MCF 10A (cell line): Measurements from ENCODE around the gene HCN4. TPM values are rescaled to one million over a fixed set of nuclear protein-coding genes. Genes with fewer than 3 reads are reported as not detected.
A peak's percentile ranks its signal among the peaks of the same experiment; 100 is the strongest.

Experiments used
- BruUV-seq: library from RNA; stranded (reverse); fragments of 400-500 nt; replicated peaks from 2 replicates; lab custom pipeline; 2021; lab: Mats Ljungman, UMichigan
- CTCF ChIA-PET: fragments of 300-600 bp; sonication (Branson Sonifier 250); formaldehyde crosslinking; extraction: SDS; loops from one replicate; lab custom pipeline; 2021; ENCODE audit warnings: antibody characterized with exemption, inconsistent platforms; lab: Yijun Ruan, JAX
- POLR2A ChIA-PET: fragments of 300-600, 350-650 bp; sonication (Branson Sonifier 250); formaldehyde crosslinking; extraction: SDS; loops from one replicate; lab custom pipeline; 2020; ENCODE audit warnings: antibody characterized with exemption, inconsistent platforms; lab: Yijun Ruan, JAX
- DNase-seq: peaks from one replicate; pipeline ENCODE4 v3.0.0-alpha.2; 2018; ENCODE audit not compliant: unreplicated experiment
- H3K27ac Mint-ChIP-seq: one replicate; pipeline ENCODE4 v1.8.0; 2022; ENCODE audit warnings: mild to moderate bottlenecking, low read depth, mixed read lengths; ENCODE audit not compliant: unreplicated experiment
- H3K27me3 Mint-ChIP-seq: one replicate; pipeline ENCODE4 v1.8.0; 2022; ENCODE audit warnings: mixed read lengths; ENCODE audit not compliant: insufficient read depth, unreplicated experiment
- H3K36me3 Mint-ChIP-seq: one replicate; pipeline ENCODE4 v1.8.0; 2022; ENCODE audit warnings: mild to moderate bottlenecking, moderate library complexity, mixed read lengths; ENCODE audit not compliant: insufficient read depth, unreplicated experiment
- H3K4me1 Mint-ChIP-seq: one replicate; pipeline ENCODE4 v1.8.0; 2022; ENCODE audit warnings: mixed read lengths; ENCODE audit not compliant: insufficient read depth, unreplicated experiment
- H3K4me3 Mint-ChIP-seq: one replicate; pipeline ENCODE4 v1.8.0; 2022; ENCODE audit warnings: mild to moderate bottlenecking, moderate library complexity, mixed read lengths; ENCODE audit not compliant: unreplicated experiment
- H3K9me3 Mint-ChIP-seq: one replicate; pipeline ENCODE4 v1.8.0; 2022; ENCODE audit warnings: mixed read lengths; ENCODE audit not compliant: unreplicated experiment
- intact Hi-C: fragments of 100-400 bp; cut with micrococcal nuclease; formaldehyde crosslinking; loops from 2 replicates; pipeline ENCODE4 v1.14.1; 2022
- total RNA-seq: library from RNA; stranded (reverse); gene quantifications from 2 replicates; pipeline ENCODE4 v1.2.3, GENCODE V29; 2022
- TF ChIP-seq, protein P1 (sequence below): fragments of 200-600 bp; IDR thresholded peaks from one replicate; pipeline ENCODE4 v1.8.0; 2022; ENCODE audit warnings: antibody characterized with exemption, mild to moderate bottlenecking; ENCODE audit not compliant: unreplicated experiment

The HCN4 gene
- total RNA-seq, 1 experiment from 2014 or later = not detected

DNA sequence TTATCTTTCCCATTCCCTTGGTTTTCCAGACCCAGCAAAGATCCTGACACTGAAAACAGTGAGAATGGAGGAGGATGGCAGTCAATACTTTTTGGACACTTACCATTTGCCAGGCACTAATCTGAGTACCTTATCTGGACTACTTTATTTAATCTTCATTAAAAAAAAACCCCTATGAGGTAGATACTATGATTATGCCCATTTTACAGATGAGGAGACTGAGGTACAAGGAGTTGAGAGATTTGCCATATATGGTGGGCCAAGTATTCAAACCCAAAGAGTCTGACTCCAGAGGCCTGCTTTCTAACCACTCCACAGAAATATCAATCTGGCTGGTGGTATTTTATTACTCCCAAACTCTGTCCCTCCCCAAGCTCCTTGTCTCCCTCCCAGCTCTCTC is 19.6 kb downstream of the HCN4 start:
- no peak for DNase-seq
- CTCF ChIA-PET = interaction anchor here (1.2 kb wide), 1 partner anchor 25 kb away, joined by 3 read pairs; no protein-coding TSS in a partner anchor
- POLR2A ChIA-PET = no interaction called here
- no peaks in the 10 kb centered on the region for H3K4me1 Mint-ChIP-seq
- H3K9me3 Mint-ChIP-seq = no peaks in the 10 kb centered on the region
- H3K36me3 Mint-ChIP-seq = no peaks in the 10 kb centered on the region
- H3K27me3 Mint-ChIP-seq = no peaks in the 10 kb centered on the region
- H3K4me3 Mint-ChIP-seq = no peak overlapping the region
- TF ChIP-seq, protein P1, sequence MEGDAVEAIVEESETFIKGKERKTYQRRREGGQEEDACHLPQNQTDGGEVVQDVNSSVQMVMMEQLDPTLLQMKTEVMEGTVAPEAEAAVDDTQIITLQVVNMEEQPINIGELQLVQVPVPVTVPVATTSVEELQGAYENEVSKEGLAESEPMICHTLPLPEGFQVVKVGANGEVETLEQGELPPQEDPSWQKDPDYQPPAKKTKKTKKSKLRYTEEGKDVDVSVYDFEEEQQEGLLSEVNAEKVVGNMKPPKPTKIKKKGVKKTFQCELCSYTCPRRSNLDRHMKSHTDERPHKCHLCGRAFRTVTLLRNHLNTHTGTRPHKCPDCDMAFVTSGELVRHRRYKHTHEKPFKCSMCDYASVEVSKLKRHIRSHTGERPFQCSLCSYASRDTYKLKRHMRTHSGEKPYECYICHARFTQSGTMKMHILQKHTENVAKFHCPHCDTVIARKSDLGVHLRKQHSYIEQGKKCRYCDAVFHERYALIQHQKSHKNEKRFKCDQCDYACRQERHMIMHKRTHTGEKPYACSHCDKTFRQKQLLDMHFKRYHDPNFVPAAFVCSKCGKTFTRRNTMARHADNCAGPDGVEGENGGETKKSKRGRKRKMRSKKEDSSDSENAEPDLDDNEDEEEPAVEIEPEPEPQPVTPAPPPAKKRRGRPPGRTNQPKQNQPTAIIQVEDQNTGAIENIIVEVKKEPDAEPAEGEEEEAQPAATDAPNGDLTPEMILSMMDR = no peak
- no TSS peak for BruUV-seq
- intact Hi-C loops = no loop called here
- no peak overlapping the region for H3K27ac Mint-ChIP-seq

DNA sequence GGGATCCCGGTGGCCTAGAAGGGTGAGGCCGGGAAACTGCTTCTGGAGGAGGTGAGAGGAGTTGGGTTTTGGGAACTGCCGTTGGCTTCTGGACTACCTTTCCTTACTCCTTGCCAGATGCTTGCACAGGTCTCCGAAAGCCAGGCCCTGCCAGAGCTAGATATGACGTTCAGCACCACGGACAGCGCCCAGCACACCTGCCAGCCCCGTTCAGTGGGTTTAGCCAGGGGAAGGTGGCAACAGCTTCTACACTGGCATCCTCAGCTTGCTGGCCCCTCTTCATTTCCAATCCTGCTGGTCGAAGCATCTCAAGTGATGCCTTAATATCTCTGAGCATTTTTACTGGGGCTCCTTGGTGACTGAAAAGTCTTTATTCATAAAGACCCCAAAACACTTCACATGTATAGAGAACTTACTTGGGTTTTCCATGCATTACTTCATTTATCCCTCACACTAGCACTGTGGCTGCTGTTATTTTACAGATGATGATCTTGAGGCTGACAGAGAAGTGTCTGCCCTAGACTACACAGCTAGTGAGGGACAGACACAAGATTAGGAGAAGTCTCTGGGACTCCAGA is 21.9 kb downstream of the HCN4 start:
- no peak overlapping the region for H3K4me3 Mint-ChIP-seq
- H3K36me3 Mint-ChIP-seq = no peaks in the 10 kb centered on the region
- peak; percentile 68 for DNase-seq
- BruUV-seq = no TSS peak
- intact Hi-C loops = no loop called here
- TF ChIP-seq, protein P1 = no peak
- H3K4me1 Mint-ChIP-seq = no peaks in the 10 kb centered on the region
- CTCF ChIA-PET = no interaction called here
- H3K9me3 Mint-ChIP-seq = no peaks in the 10 kb centered on the region
- peaks cover 21% of the 10 kb centered on the region for H3K27me3 Mint-ChIP-seq
- H3K27ac Mint-ChIP-seq = no peak overlapping the region
- POLR2A ChIA-PET = no interaction called here

DNA sequence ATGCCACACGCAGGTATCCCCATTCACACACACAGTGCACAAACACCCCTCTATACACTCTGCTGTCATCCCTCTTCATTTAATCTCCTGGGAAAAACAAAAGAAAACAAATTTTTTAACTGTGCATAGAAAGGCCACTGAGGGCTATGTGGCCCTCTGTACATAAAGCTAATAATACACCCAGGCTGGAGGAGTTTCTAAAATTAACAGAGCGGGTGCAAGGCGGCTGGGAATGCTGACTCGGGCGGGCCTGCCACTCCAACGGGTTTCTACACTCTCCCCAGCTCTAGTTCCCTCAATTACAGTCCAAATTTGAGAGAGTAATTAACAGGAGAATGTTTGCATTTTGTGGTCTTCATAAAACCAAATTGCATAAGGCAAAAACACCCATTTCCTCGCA is 23.1 kb downstream of the HCN4 start:
- H3K27me3 Mint-ChIP-seq = peaks cover 21% of the 10 kb centered on the region
- POLR2A ChIA-PET = no interaction called here

DNA sequence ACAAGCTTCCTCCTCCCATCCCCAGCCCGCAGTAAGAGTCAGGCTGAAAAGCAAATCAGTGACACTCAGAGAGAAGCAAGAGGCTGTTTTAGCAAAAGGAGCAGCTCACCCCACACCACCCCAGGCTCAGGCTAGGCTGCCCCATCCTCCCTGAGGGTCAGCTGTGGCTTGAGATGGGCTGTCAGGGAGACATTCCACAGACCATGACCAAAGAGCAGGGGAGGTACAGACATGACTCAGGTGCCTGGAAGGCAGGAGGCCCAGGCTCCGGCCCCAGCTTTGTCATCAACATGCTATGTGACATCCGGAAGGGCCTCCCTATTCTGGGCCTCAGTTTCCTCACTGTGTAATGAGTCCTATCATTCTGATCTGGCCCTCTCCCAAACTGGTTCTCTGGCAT is 24.7 kb downstream of the HCN4 start:
- DNase-seq = no peak
- TF ChIP-seq, protein P1 = no peak
- no peak overlapping the region for H3K4me3 Mint-ChIP-seq
- H3K27ac Mint-ChIP-seq = no peak overlapping the region
- no TSS peak for BruUV-seq
- no peaks in the 10 kb centered on the region for H3K9me3 Mint-ChIP-seq
- no peaks in the 10 kb centered on the region for H3K36me3 Mint-ChIP-seq
- H3K27me3 Mint-ChIP-seq = peaks cover 21% of the 10 kb centered on the region
- intact Hi-C loops = no loop called here
- ChIA-PET POLR2A (no interaction called here), CTCF (no interaction called here)
- H3K4me1 Mint-ChIP-seq = no peaks in the 10 kb centered on the region

More for the DNA sequence above, 23.1 kb downstream of the HCN4 start:
- no peak for DNase-seq
- BruUV-seq = no TSS peak
- H3K4me1 Mint-ChIP-seq = no peaks in the 10 kb centered on the region
- H3K4me3 Mint-ChIP-seq = no peak overlapping the region
- TF ChIP-seq, protein P1 = no peak
- no peaks in the 10 kb centered on the region for H3K9me3 Mint-ChIP-seq
- no peaks in the 10 kb centered on the region for H3K36me3 Mint-ChIP-seq
- CTCF ChIA-PET = interaction anchor here (0.7 kb wide), 2 partner anchors 83 to 615 kb away, joined by 3 to 4 read pairs; no protein-coding TSS in a partner anchor
- H3K27ac Mint-ChIP-seq = no peak overlapping the region
- intact Hi-C loops = no loop called here
